Hematopoietic multipotent progenitor cell treated with erythropoietin and hydrocortisone succinate and interleukin-3 and kit ligand, for 17 days (in vitro differentiated cells): Measurements from ENCODE around the gene GALNS.

Source experiments
- DNase-seq: peaks from one replicate; pipeline ENCODE4 v3.0.0-alpha.2; 2015; ENCODE audit warnings: low spot score

GALNS gene

DNA sequence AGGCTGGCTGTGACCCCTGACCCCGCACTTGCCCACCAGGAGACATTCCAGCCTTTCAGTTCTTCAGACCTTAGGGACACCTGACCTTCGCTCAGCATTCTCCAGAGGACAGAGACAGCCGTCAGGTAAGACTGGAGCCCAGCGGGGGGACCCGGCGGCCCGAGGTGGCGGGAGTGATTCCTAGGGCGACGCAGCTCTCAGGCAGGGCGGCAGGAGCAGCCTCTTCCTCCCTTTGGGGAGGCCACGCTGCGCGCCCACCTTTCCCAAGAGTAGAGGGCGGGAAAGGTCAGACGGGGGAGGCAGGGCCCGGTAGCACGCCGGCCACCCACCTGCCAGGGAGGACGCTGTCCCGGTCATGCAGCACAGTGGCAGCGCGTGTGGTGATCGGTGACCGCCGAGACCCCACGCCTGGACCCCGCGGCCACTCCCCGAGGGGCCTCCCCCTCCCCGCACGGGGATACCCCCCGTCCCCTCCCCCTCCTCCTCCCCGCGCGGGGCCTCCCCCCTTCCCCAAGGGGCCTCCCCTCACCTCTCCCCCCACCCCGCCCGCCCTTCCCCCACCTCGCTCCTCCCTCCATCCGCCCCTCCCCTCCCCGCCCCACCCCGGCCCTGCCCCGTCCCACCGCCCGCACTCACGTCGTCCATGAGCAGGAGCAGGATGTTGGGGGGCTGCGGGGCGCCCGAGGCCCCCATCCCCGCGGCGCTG is 472 bp downstream of the GALNS start:
- no peak for DNase-seq

DNA sequence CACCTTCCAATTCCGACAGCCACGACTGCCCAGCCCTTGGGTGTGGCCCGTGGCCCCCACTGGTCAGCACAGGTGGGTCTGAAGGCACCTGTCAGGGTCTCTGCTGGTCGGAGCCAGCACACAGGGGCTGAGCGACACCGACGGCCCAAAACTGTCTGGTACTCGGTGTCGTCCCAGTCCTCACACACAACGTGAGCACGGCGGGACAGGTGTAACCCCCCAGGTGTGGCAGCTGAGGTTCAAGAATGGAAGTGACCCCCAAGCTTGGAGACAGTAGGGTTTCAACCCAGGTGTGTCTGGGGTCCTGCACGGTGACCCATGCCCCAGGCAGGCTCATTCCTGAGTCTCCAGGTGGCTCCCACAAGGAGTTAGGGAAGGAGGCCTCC is 1.0 kb downstream of the GALNS start:
- no peak for DNase-seq

DNA sequence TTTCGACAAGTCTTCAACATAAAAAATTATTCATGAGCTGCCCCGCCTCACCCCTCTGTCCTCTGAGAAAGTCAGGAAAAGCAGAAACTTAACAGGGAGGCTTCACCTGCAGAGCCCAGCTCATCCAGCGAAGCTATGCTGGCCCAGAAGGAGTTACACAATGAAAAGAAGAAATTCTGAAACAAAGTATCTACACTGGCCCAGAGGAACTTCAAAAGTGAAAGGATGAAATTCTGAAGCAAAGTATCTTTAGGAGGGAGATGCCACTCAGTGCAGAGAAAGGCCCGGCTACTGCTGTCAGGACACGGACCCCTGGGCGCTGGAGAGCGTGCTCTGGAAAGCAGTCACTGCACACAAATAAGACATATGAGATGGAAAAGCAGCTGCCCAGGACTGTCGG is 1.6 kb downstream of the GALNS start:
- no peak for DNase-seq

DNA sequence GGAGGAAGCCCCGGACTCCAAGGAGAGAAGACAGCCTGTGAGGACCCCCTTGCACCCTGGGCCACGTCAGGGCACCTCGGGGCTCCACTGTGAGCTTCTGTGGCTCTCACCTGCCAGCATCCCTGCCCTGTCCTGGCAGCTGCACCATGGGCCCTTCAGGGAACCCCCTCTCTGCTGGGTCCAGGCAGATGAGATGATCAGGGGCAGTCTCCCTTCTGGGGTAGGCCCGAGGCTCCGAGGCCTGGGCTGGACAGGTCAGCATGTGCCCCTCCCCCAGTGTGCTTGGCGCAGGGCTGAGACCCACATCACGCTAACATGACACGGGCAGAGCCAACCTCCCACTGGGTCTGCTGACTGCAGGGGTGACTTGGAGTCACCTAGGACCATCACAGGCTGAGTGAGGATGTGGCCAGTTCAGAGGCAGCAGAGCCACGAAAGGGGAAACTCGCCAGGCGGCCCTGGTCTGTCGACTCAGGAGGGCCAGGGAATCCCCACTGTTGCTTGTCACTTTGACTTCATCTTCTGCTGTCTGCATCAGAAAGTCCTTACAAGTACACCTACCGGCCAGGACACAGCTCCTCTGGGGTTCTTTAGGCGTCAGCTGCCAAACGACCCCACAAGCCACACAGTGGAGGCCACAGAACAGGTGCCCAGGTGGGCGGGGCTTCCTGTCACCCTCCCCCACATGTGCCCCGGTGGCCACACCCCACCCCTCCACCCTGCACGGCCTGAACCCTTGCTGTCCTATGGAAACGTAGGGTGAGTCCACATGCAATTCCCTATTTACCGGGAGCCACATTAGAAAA is 2.2 kb downstream of the GALNS start:
- DNase-seq: peak; percentile 14

DNA sequence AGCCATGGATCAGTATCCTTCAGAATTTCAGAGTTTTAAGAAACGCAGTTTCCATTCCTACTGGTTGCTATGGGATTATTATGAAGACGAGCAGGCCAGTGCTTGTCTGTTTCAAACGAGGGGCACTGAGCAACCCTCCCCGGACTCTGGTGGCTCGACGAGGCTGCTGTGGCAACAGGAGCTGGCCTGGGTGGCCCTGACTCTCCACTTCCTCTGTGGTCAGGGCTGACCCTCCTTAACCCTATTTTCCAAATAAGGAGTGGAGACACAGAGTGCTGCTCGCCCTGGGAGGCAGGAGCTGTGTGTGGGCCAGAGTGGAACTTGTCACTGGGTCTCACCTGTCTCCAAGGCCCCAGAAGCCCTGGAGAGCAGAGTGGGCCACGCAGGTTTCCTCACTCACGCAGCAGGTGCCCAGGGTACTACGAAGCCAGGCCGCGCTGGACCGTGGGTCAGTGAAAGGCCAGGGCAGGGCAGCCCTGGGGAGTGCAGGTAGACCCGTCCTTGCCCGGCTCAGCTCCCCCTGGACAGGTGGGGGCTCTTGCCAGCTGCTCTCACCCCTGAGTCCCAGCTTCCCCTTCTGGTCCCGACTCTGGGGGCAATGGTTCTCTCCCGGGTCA is 3.3 kb downstream of the GALNS start:
- DNase-seq: no peak

DNA sequence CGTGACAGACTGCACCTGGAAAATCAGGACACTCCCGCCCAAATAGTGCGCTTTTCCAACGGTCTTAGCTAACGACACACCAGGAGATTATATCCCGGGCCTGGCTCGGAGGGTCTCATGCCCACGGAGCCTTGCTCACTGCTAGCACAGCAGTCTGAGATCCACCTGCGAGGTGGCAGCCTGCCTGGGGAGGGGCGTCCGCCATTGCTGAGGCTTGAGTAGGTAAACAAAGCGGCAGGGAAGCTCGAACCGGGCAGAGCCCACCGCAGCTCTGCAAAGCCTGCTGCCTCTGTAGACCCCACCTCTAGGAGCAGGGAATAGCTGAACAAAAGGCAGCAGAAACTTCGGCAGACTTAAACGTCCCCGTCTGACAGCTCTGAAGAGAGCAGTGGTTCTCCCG is 5.1 kb downstream of the GALNS start:
- no peak for DNase-seq

DNA sequence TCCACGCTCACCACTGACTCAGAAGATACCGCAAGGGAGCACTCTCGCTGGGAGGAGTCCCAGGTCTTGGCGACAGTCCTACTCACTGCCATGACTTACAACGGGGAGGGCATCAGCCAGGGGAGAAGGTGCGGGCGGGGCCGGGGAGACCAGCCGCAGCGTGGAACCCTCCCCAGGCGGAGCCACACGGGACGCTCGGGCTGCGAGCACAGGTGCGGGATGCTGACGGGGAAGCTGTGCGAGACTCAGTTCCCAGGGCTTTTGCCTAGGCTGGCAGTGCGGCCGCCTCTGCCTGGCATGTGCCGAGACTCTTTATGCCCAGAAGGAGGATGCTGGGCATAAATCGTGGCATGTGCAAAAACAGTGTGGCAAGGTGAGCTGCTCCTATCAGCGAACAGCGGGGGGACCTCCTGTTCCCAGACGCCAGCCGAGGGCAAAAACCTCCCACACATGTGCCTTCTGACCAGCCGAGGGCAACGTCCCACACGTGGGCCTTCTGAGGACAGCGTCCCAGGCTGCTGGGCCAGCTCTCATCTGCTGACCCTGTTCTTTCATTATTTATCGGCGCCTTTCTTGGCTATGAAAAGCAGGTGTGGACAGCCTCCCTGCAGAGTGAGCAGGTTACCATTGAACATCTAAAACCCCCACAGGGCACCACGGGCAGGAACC is 6.1 kb downstream of the GALNS start:
- no peak for DNase-seq

DNA sequence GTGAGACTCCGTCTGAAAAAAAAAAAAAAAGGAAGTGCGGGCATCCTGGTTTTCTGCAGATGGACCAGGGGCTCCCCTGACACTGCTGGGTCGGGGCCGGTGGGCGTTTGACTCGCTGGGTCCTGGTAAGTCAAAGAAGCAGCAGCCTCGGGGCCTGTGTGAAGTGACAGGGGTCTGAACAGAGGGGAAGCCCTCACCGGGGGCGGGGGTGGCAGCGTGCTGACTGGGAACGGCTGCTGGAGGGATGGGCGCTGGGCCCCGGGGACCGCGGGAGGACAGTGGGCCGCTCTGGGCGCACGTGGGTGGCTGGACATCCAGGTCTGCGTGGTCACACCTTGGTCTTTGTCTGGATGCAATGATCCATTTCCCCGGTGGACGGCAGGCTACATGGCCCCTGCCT is 8.2 kb downstream of the GALNS start:
- no peak for DNase-seq

DNA sequence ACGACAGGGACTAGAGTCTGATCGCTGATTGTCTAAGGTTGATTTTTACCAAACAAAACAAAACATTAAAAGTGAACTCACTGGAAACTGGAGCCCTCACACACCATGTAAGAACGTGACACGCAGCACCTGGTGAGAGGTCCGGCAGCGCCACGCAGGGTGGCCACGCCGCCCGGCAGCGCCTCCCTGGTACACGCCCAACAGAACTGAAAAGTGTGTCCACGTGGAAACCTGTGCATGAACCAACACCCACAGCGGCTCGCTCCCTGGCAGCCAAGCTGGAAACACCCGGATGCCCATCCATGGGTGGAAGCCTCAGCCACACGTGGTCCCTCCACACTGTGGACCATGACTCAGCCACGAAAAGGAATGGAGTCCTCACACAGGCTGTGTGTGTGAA is 9.1 kb downstream of the GALNS start:
- DNase-seq: no peak

DNA sequence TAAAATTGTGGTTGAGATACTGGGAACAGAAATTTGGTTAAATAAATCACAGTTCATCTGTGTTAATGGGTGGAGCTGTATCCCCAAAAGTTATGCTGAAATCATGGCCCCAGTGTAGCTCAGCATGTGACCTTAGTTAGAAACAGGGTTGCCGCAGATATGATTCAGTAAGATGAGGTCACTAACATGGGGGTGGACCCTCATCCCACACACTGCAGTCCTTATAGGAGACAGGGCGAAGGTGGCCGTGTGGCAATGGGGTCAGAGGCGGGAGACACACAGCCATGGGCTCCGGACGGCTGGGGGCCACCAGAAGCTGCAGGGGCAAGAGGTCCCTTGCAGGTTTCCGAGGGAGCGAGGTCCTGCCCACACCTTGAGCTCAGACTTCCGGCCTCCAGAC is 10.7 kb downstream of the GALNS start:
- DNase-seq: no peak

DNA sequence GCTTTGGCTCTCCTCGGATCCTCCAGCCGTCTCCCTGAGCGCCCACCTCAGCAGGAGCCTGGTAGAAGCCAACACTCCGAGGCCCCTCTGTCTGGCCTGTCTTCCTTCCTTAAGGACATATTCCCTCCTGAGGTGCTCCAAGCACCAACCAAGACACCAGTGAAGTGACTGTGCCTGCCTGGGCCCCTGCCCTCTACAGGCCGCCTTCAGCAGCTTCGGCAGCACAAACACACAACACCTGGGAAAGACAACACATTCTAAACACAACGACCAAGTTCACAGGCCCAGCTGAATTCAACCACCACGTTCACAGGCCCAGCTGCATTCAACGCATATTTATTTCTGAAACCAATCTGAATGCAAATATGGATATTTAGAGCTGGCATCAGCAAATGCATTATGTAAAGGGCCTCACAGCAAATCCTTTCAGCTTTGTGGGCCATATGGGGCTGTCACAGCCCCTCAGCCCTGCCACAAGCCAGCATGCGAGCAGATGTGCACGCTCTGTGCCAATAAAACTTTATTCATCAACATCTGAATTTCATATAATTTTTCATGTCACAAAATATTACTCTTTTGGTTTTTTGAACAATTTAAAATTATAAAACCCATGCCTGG is 12.2 kb downstream of the GALNS start:
- DNase-seq: no peak

DNA sequence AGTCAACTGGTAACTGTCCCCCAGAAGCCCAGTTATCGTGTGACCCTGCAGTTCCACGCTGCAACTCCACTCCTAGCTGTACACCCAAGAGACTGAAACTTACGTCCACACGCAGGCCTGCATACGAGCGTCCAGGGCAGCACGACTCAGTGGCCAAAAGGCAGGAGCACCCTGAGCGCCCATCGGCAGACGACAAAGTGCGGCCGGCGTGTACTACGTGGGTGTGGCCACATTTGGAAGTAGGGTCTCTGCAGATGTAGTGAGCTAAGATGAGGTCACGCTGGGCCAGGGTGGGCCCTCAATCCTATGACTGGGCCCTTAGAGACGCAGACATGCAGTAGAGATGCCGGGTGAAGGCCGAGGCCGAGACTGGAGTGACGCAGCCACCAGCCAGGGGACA is 13.5 kb downstream of the GALNS start:
- no peak for DNase-seq

DNA sequence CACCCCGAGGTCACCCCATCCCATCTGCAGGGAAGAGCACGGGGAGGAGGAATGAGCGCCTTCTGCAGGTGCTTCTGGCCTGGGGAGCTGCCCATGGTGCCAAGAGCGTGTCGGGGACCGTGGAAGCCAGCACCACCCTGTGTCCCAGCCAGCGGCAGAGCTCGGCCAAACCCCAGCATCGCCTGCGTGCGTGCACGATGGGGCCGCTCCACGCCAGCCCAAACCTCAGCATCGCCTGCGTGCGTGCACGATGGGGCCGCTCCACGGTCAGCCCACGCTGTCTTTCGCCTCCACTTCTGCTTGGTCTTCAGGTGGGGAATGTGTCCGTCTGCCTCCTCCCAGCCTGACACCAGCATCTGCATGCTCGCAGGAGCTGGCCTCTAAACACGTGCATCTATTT is 13.9 kb downstream of the GALNS start:
- DNase-seq: no peak

DNA sequence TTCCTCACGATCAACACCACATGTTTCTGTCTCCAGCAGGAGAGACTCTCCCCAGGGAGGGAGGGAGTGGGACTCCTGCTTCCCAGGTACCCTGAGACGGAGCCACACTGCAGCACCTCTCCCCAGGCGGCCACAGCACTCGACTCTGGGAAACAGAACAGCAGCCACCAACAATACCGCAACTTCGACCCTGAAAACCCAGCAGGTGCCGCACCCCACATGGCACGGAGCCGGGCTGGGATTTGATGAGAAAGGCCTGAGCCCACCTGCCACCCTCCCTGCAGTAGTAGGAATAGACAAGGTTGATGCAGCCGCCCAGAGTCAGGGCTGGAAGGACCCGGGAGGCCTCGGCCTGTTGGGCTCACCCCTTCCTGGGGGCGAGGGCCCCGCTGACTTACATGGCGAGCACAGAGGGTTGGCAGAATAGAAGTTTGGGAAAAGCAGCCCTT is 14.4 kb downstream of the GALNS start:
- no peak for DNase-seq

DNA sequence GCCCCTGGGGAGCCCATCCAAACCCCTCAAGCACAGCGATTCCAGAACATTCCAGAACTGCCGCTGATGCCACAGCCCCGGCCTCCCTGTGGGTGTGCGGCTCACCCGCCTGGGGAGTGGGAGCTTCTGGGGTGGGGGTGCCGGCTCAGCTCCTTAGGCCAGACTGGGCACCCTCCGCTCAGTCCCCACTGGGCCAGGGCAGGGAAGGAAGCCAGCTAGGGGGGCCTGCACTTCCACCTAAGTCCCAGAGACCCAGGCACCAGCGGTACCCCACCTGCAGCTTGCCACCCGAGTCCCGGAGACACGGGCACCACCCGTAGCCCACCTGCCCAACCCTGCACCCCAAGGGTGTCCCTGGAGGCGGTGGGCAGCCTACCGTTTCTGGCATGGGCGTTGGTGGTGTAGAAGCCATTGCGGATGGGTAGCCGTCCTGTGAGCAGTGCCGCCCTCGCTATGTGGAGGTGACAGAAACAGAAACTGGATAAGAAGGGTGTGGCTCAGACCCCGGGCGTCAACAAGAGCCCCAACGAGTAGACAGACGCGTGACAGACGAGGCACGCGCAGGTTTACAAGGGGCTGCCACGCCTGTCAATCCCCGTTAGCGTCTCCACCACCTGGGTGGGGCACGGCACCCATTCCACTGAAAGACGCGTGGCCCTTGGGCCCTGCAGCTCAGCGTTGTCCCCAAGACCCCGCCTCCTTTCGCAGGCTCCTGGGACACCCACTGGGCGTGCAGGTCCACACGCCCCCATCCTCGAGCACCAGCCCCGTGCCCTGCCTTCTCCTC is 15.0 kb downstream of the GALNS start:
- DNase-seq: no peak

DNA sequence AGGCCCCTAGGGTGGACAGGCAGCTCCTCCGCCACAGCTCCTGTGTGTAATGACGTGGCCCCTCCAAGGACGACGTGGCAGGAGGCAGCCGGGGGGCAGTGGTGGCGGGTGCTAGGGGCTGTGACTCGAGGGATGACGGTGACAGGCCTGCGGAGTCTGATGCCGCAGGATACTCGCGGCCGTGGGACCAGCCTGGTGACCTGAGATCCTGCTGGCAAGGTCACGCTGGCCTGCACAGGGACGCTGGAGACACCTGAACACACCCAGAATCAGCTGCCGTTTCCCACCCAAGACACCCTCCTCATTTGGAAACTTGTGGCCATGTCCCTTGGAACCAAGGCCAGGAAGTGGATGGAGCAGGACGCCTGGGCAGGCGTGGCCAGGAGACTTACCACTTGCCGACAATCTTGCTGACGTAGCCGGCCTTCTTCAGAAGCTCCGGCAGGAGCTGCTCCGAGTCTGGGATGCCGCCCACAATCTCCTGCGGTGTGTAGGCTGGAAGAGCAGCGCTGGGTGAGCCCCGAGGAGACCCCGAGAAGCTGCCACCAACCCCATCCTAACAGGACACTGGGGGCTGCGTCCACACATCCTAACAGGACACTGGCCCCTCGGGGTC is 16.0 kb downstream of the GALNS start:
- no peak for DNase-seq

DNA sequence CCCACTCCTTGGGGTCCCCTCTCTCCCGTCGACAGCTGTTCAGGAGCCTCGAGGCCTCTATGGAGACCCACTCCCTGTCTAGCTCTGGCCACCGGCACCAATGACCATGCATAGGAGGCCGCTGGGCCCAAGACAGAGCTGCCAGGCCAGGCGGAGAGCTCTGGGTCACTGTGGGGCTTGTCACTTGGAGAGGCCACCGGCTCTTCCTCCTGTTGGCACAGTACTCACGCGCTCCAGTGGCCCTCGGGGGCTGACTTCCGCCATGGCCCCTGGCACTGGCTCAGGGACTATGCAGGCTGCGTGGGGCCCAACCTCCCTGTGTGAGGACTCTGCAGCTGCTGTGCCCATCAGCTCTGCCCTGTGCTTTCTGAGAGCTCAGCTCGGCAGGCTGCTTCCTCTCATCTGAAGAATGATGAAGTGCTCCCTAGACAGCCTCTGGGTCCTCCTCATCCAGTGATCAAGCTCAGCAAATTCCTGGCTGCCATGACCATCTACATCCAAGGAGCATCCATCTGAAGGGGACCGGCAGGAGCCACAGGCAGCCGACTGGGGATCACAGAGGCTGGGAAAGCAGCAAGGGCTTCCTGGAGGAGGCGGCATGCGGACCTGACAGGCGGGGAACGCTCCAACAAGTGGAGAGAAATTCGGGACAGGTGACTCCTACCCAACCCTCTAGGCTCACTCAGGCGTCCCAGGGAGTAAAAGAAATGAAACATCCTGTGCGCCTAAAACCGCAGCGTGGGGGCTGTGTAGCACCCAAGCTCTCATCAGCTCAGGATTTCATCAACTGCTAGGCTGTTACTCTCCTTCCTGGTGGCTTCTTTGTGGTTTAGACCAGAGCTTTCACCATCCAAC is 16.8 kb downstream of the GALNS start:
- no peak for DNase-seq

DNA sequence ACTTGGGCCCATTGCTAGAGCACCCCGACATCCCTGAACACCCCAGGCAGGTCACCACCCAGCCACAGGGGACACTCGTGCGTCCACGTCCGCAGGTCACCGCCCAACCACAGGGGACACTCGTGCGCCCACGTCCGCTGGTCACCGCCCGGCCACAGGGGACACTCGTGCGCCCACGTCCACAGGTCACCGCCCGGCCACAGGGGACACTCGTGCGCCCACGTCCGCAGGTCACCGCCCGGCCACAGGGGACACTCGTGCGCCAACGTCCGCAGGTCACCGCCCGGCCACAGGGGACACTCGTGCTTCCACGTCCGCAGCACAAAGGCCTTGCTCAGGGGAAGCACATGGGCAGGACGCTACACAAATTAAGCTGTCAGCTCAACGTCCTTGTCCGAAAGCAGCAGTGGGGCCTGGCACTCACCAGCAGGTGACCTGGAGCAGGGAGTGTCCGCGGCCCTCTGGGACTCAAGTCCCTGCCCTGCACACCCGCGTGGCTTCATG is 17.7 kb downstream of the GALNS start:
- no peak for DNase-seq

DNA sequence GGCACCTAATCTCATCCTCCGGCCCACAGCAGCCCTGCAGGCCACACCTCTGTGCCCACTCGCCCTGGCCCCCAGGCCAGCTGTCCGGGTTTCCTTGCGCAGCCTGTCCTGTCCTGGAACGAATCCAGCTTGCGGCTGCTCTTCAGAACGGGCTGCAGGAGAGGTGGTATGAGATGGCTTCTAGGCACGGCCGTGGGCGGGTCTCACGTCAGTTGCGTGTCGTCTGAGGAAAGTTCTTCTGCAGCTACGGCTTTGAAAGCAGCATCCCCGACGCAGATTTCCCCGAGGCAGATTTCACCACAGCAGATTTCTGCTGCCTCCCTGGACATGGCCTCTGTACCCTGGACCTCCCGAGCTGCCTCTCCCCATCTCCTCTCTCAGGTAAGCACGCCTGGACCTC is 18.2 kb downstream of the GALNS start:
- no peak for DNase-seq

DNA sequence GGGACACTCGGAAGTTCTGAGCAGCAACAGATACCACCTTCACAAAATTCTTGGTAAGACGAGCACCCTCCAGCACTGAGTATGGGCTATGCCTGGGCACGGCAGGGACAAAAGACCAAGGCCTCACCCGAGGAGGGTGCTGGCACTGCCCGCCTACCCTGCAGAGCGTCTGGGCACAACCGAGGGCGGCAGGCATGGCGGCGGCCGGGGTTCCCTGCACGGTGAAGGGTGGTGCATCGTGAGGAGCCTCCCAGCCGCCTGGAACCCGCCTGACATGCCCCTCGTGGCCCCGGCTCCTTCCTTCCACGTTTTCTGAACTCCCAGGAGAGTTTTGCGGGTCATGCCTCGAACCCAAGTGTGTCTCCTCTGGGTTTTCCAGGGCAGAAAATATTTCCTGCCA is 18.9 kb downstream of the GALNS start:
- DNase-seq: no peak
